ENCODE results near the gene TRPM2.

TRPM2 gene

GRCh38 chr21:44437371-44437695 lies 83.9 kb downstream of the TRPM2 start:
- DNase-seq (ENCODE audit: low read depth in 1 of 2, low spot score in 1 of 2), result no peak
- TF ChIP-seq JUND (IDR thresholded peaks at IDR 0.05; ENCODE audit: low read depth), result no peak
- in situ Hi-C loops (cut with HindIII; ENCODE audit: low pct_unique_long_range_greater_than_20kb, low sequenced_read_pairs), result no loop called here

GRCh38 chr21:44437696-44438431 lies 84.4 kb downstream of the TRPM2 start:
- DNase-seq (ENCODE audit: low read depth in 1 of 2, low spot score in 1 of 2), result no peak
- in situ Hi-C loops (cut with HindIII; ENCODE audit: low pct_unique_long_range_greater_than_20kb, low sequenced_read_pairs), result no loop called here
- no peak for TF ChIP-seq JUND (IDR thresholded peaks at IDR 0.05; ENCODE audit: low read depth)

- TF ChIP-seq JUND (IDR thresholded peaks at IDR 0.05; ENCODE audit: low read depth), result no peak
- in situ Hi-C loops (cut with HindIII; ENCODE audit: low pct_unique_long_range_greater_than_20kb, low sequenced_read_pairs), result no loop called here
- no peak for DNase-seq (ENCODE audit: low read depth in 1 of 2, low spot score in 1 of 2)
These were observed 85.2 kb downstream of the TRPM2 start for GRCh38 chr21:44438531-44439210.

- DNase-seq (ENCODE audit: low read depth in 1 of 2, low spot score in 1 of 2), result no peak
- no peak for TF ChIP-seq JUND (IDR thresholded peaks at IDR 0.05; ENCODE audit: low read depth)
- in situ Hi-C loops (cut with HindIII; ENCODE audit: low pct_unique_long_range_greater_than_20kb, low sequenced_read_pairs), result no loop called here
These were observed 85.8 kb downstream of the TRPM2 start for GRCh38 chr21:44439211-44439600.

GRCh38 chr21:44440241-44441040 lies 87.0 kb downstream of the TRPM2 start:
- in situ Hi-C loops (cut with HindIII; ENCODE audit: low pct_unique_long_range_greater_than_20kb, low sequenced_read_pairs), result no loop called here
- DNase-seq (ENCODE audit: low read depth in 1 of 2, low spot score in 1 of 2), result no peak
- no peak for TF ChIP-seq JUND (IDR thresholded peaks at IDR 0.05; ENCODE audit: low read depth)

- no peak for TF ChIP-seq JUND (IDR thresholded peaks at IDR 0.05; ENCODE audit: low read depth)
- in situ Hi-C loops (cut with HindIII; ENCODE audit: low pct_unique_long_range_greater_than_20kb, low sequenced_read_pairs), result no loop called here
- DNase-seq (ENCODE audit: low read depth in 1 of 2, low spot score in 1 of 2), result no peak
These were observed 87.6 kb downstream of the TRPM2 start for GRCh38 chr21:44441041-44441400.

- TF ChIP-seq JUND (IDR thresholded peaks at IDR 0.05; ENCODE audit: low read depth), result no peak
- no peak for DNase-seq (ENCODE audit: low read depth in 1 of 2, low spot score in 1 of 2)
- in situ Hi-C loops (cut with HindIII; ENCODE audit: low pct_unique_long_range_greater_than_20kb, low sequenced_read_pairs), result no loop called here
These were observed 88.3 kb downstream of the TRPM2 start for GRCh38 chr21:44441581-44442265.

GRCh38 chr21:44442266-44443125 lies 89.1 kb downstream of the TRPM2 start:
- in situ Hi-C loops (cut with HindIII; ENCODE audit: low pct_unique_long_range_greater_than_20kb, low sequenced_read_pairs), result no loop called here
- TF ChIP-seq JUND (IDR thresholded peaks at IDR 0.05; ENCODE audit: low read depth), result no peak
- DNase-seq (ENCODE audit: low read depth in 1 of 2, low spot score in 1 of 2), result no peak

GRCh38 chr21:44443291-44443890 lies 90.0 kb downstream of the TRPM2 start:
- no peak for DNase-seq (ENCODE audit: low read depth in 1 of 2, low spot score in 1 of 2)
- in situ Hi-C loops (cut with HindIII; ENCODE audit: low pct_unique_long_range_greater_than_20kb, low sequenced_read_pairs), result no loop called here
- TF ChIP-seq JUND (IDR thresholded peaks at IDR 0.05; ENCODE audit: low read depth), result no peak

- in situ Hi-C loops (cut with HindIII; ENCODE audit: low pct_unique_long_range_greater_than_20kb, low sequenced_read_pairs), result no loop called here
- no peak for DNase-seq (ENCODE audit: low read depth in 1 of 2, low spot score in 1 of 2)
- no peak for TF ChIP-seq JUND (IDR thresholded peaks at IDR 0.05; ENCODE audit: low read depth)
These were observed 90.5 kb downstream of the TRPM2 start for GRCh38 chr21:44443891-44444285.

GRCh38 chr21:44444286-44444931 lies 91.0 kb downstream of the TRPM2 start:
- no peak for DNase-seq (ENCODE audit: low read depth in 1 of 2, low spot score in 1 of 2)
- TF ChIP-seq JUND (IDR thresholded peaks at IDR 0.05; ENCODE audit: low read depth), result no peak
- in situ Hi-C loops (cut with HindIII; ENCODE audit: low pct_unique_long_range_greater_than_20kb, low sequenced_read_pairs), result no loop called here
